HG02759 (cell line): ENCODE results near the gene AKAP10.
"Not testable (repeated sequence)": the region's sequence is repeated elsewhere in the genome, so short reads cannot be mapped to it uniquely, and the experiment has no call there.

Source experiments
- ATAC-seq: cut with Tn5 transposase; IDR thresholded peaks from one replicate; pipeline ENCODE4 v1.9.1; 2021; ENCODE audit warnings: mild to moderate bottlenecking, moderate library complexity; ENCODE audit not compliant: unreplicated experiment

Gene AKAP10

DNA sequence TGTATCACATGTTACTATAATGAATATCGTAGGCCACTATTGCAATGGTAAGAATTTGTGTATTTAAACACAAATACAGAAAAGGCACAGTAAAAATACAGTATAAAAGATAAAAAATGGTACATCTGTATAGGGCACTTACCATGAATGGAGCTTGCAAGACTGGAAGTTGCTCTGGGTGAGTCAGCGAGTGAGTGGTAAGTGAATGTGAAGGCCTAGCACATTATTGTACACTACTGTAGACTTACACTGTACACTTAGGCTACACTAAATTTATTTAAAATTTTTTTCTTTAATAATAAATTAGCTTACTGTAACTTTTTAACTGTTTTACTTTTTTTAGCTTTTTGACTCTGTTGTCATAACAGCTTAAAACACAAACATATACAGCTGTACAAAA lies 42.5 kb downstream of the AKAP10 start:
- ATAC-seq: no peak

DNA sequence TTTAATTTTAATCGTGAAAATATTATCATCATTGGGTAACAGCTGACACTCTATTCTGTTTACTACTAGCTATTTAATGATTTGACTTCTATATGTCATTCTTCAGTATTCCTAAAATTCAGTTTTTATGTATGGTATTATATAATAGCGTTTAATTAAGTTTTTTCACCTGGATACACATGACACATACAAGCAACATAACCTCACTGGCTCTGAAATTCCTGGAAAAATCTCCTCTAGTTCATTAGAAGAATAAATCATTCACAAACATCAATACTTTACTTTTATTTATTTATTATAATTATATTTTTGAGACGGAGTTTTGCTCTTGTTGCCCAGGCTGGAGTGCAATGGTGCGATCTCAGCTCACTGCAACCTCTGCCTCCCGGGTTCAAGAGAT lies 44.0 kb downstream of the AKAP10 start:
- no peak for ATAC-seq

DNA sequence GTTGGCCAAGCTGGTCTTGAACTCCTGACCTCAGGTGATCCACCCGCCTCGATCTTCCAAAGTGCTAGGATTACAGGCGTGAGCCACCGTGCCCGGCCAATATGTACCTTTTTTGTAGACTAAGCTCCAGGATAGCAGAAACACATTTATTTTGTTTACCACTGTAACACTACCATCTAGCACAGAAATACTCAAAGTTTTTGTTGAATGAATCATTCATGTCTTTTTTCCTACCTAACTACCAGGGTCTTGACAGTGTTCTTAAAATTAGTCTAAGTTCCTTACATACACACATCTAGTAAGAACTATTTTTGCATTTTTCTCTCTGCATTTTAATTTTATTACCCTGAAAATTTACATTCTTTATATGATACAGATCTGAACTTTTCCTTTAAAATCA lies 44.4 kb downstream of the AKAP10 start:
- no peak for ATAC-seq

DNA sequence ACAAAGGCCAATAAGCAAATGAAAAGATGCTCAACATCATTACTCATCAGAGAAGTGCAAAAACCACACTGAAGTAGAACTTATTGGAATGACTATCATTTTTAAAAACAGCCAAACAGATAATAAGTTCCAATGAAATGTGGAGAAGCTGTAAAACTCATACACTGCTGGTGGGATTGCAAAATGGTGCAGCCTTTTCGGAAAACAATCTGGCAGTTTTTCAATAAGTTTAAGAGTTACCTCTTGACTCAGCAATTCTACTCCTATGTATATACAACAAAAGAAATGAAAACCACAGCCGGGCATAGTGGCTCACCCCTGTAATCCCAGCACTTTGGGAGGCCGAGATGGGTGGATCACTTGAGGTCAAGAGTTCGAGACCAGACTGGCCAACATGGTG lies 49.3 kb downstream of the AKAP10 start:
- no peak for ATAC-seq

DNA sequence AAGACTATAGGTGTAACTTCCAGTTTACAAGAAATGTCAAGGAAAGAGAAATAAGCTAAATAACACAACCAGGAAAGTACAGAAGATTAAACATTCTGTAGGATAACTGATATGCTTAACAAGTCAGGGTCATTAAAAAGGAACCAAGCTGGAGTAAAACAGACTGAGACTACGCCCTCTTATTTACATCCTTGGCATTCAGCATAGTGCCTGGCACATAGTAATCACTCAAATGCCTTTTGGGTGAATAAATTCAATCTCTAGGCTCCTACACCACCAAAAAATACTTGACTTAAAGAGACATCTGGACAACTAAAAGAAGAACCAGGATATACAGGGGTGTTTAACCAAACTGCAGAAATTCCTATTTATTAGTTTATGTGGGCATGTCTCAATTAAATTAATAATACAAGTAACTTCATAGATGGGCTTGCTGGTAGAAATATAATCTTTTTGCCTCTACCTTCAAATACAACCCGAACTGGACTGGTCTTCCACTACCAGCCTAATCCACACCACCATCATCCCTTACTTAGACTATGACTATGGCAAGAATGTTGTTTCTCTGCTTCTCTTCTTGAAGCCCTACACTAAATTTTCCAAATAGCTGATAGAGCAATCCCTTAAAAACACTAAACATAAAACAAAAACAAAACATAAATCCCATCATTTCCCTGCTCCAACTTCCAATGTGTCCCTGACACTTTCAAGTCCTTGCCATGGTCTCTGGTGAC lies 62.2 kb downstream of the AKAP10 start:
- no peak for ATAC-seq

DNA sequence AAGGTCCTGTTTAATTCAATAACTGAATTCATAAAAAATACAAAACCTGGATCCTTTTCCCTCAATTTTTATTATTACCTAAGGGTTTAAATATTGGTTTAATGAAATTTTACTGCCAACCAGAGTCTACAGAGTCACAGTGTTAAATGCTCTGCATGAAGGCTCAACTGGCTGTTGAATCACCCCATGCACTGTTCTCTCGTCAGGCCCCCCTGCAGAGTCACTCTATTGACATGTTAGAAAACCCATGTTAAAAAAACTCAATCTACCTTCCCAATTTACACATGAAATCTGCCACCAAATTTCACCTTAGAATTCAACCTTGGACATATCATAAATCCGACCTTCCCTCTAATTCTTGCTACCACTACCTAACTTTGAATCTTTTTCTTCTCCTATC lies 66.6 kb downstream of the AKAP10 start:
- ATAC-seq: no peak

DNA sequence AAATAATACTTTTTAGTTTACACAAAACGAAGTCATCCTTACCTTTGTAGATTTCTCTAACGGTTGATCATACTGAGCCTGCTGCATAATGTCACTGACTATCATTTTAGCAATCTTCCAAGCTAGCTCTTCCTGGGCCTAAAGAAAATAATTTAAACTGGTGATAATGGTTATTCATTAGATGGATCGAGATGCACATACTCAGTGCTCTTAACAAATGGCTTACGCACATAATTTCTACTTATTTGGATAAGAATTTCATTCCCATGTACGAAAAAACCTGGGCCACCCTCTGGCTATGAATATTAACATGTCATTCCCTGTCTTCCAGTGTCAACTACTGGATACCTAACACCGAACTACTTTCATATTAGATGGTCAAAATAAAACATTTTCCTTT lies 68.5 kb downstream of the AKAP10 start:
- no peak for ATAC-seq

DNA sequence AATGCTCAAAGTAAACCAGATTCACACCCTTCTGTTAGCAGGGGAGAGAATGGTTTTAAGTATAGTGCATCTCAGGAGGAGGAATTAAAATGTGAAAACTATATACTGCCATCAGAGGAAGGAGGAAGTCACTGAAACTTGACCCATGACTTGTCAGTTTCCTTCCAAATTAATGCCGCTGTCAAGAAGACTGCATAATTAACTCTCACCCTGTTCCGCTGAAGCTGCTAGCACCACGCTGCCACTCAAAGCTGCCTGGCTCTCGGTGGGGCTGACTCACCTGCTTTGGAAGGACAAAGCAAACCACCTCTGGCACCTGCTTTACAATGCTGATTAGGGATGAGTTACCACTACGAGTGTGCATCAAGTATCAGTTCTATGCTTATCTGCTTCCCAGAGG lies 72.1 kb downstream of the AKAP10 start:
- no peak for ATAC-seq

DNA sequence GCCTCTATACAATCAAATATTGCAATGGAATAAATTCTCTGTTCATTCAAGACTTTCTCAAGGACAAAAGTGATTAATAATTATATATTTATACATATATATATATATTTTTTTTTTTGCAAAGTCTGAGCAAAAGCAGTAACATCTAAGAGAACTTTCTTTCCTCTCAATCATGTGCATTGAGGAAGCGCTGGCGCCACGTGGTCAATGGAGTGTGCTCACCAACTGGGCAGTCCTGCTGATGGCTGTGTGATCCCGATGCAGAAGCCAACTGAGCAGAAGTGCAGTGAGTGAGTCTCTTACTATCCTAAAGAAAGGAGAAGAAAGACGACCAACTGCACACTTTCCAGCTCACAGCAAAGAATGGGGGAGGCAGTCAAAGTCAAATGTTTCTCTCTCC lies 72.7 kb downstream of the AKAP10 start:
- ATAC-seq: no peak

DNA sequence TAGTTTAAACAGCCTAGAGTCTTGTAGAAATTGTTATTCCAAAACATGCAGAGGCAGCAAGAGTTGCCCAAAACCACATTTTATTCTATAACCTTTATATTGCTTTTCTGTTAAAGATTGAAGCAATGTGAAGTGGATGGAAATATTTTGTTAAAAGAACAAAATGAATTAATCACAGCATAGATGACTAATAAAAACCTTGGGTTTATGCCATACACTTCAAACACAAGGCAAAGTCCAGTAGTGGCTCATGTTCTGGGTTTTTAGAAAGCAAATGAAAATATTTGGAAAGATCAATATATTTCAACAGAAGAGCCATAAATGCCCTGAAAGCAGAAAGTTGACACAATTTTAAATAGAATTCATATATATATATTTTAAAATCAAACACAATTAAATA lies 73.2 kb downstream of the AKAP10 start:
- ATAC-seq: no peak

DNA sequence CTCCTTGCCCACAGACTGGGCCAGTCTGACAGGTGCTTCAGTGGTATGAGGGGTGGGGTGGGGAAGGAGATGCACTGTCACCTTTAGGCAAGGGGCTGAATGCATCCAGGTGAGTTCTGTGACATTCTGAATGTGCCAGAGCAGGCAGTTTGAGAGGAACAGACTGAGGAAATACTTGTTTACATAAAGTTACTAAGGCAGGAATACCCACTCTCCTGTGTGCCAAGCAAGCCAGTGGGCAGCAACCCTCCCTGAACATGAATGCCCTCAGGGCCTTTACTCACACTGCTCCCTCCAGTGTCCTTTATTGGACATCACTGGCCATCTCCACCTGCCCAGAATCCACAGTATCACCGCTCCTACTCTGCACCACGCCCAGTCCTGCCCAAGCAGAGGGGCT lies 76.8 kb downstream of the AKAP10 start:
- ATAC-seq: no peak

DNA sequence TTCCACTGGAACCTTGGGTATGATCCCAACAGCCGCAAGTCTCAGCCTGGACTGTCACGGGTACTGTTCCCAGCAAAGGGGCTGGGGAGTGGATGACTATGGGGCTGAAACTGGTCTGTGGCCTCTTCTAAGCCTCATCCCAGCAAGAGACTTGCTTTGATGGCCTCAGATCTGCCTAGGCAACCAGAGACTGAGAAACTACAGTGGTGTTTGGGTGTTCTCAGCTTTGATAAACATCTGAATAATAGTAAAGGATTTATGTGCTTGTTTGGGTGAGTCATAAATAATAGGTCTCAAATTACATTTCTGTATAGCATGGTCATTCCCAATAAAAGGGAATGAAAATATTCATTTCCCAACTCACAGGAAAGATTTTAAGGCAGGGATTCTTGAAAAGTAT lies 79.7 kb downstream of the AKAP10 start:
- no peak for ATAC-seq

DNA sequence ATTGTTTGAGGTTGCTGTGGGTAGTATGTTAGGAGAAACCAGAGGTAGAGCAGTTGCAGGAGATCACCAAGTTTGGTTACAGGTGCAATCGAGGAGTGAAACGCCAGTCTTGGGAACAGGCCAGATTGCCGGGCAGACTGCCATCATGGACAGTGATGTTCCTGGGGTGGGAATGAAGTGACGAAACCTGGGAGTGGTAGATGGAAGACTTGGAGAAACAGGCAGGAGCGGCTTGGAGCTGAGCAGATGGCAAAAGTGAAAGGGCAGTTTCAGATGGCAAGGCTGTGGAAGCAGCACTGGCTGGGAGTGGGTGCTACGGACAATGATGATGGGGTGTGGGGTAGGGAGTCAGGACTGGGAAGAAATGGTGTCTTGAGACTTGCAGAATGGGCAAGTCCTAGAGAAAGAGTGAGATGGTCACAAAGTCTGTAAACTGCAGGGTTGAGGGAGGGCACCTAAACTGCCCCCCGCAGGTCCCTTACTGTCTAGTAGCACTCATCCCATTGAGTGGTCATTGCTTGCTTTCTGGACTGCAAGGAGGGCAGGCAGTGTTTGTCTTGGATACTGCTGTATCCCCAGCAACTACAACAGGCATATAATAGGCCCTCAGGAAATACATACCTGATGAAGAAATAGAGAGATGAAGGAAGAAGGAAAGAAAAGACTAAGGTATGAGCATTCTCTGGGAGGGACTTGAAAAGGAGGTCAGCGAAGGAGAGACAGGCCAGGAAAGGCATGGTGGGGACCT lies 80.4 kb downstream of the AKAP10 start:
- no peak for ATAC-seq

DNA sequence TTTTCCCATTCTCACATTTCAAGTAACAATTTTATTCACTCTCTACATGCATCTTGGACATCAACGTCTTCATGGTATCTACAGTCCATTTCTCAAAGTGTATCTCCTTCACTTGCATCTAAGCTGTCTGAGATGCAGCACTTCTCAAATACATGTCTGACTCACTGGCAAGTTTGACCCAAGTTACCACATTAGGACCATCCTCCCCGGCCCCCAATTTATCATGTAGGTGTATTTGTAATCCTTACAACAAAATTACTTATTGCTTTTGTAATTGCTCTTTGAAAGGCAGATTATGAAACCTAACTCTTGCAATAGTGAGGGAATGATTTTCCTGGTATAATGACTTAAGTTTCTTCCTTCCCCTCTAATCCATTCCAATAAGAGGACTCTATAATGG lies 80.9 kb downstream of the AKAP10 start:
- ATAC-seq: no peak

DNA sequence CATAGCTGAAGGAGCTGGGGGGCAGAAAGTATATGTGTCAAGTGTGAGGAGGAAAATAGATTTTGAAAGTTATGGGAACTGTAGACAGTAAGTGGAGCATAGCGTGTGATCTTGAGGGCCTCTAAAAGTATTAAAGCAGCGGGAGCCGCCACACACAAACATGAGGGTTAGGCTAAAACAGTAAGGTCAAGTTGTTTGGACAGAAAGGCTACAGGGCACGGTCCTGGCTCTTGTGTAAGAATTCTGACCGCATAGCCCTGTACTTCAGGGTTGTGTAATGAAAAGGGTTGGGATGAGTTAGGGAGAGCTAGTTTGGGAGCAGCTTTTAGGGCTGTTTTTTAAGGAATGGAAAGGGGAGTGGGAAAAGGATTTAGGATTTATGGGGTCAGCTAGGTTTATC lies 87.1 kb downstream of the AKAP10 start:
- not testable (repeated sequence) for ATAC-seq

DNA sequence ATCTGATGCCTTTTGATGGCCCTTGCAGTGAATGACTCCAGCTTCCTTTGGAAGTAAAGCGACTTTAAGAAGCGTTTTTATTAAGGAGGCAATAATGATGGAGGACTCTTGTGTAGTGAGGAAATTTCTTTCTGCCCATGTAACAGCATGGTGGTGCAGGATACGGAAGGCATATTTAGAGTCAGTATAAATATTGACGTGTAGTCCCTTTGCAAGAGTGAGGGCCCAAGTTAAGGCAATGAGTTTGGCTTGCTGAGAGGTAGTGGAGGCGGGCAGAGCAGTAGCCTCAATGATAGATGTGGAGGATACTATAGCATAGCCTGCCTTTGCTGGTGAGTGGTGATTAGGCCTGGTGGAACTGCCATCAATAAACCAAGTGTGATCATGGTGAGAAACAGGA lies 87.6 kb downstream of the AKAP10 start:
- ATAC-seq: not testable (repeated sequence)

DNA sequence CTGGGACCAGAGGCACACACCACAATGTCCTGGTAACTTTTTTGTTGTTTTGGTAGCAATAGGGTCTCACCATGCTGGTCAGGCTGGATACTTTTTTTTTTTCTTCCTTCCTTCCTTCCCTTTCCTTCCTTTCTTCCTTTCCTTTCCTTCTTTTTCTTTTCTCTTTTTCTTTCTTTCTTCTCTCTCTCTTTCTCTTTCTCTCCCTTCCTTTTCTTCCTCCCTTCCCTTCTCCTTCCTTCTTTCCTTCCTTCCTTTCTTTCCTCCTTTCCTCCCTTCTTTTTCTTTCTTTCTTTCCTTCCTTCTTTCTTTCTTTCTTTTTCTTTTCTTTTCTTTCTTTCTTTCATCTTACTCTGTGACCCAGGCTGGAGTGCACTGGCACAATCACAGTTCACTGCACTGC lies 91.5 kb downstream of the AKAP10 start:
- ATAC-seq: no peak

DNA sequence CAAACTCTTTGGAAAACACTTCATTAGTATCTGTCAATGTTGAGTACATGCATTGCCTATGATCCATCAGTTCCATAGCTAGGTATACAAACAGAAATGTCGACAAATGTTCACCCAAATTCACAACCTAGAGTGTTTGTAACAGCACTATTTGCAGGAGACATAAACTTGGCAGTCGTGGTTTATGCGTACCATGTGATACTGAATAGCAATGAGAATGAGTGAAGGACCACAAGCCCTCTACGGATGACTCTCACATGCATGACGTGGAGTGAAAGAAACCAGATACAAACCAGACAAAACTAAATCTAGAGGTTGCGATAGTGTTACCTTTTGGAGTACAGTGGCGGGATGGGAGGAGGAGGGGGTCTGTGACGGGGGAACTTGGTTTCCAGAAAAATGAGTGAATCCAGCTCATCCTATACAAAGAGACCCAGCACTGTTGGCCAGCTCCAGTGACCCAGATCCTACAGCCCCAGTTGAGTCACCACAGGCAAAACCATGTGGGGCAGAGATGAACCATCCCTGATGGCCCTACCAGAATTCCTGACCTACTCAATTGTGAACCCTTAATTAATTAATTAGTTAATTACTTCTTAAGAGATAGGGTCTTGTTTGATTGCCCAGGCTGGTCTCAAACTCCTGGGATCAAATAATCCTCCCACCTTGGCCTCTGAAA lies 94.0 kb downstream of the AKAP10 start:
- no peak for ATAC-seq

DNA sequence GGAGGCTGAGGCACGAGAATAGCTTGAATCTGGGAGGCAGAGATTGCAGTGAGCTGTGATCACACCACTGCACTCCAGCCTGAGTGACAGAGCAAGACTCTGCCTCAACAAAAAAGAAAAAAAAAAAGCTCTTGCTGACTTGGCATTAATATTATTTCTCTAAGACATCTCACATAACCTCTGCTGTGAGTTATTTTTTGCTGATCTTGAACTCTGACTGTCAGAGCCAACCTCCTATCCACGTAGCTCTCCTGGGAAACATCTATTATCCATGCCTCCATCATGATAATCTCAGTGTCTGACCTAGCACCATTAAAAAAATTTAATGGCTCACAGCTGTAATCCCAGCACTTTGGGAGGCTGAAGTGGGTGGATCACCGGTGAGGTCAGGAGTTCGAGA lies 97.2 kb downstream of the AKAP10 start:
- no peak for ATAC-seq

DNA sequence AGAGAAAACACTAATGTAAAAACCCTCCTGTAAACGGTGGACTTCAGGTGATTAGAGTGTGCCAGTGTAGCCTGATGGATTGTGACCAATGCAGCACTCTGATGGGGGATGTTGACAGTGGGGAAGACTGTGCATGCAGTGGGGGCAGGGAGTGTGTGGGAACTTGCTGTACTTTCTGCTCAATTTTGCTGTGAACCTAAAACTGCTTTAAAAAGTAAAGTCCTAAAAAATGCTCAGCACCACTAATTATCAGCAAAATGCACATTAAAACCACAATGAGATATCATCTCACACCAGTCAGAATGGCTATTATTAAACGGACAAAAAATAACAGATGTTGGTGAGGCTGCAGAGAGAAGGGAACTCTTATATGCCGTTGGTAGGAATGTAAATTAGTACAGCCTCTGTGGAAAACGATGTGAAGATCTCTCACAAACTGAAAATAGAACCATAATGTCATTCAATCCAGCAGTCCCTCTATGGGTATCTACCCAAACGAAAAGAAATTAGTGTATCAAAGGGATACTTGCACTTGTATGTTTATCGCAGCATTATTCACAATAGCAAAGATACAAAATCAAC lies 100.2 kb downstream of the AKAP10 start:
- no peak for ATAC-seq

DNA sequence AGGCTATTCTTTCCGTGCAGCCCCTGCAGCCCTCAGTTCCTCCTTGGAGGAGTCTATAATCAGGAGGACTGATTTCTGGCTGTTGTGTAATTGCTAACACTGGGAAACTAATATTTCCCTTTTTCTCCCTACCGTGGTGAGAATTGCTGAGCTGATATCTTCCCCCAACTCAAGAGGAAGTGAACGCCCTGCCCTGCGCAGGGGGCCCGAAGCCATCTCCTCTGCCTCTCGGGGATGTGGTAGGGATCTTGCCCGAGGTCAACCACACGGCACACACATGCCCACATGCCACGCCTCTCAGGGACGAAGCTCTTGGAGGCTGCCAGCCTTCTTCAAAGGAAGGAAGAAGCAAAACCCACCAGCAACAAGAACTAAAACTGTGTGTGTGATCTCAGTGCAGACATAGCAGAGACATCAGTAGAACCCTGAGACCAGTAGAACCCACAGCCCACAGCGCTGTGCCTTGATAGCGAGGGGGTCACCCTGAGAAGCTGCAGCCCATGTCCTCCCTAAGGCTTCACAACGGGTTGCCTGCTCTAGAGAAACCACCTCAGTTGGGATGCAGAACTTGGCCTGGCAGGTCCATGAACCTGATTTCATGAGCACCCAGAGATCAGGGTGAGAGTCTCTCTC lies 101.0 kb downstream of the AKAP10 start:
- no peak for ATAC-seq
